Esophagus (tissue), 2 donors: ENCODE results near the gene CAPZA3. TPM values are rescaled to one million over a fixed set of nuclear protein-coding genes. Genes with fewer than 3 reads are reported as not detected.

Source experiments
- H3K27ac ChIP-seq, 2 donors: one replicate each; pipeline ENCODE4 v1.5.1; 2013; ENCODE audit warnings: low read depth in 2 of 2, mild to moderate bottlenecking in 2 of 2, inconsistent platforms in 1 of 2, low read length in 1 of 2, moderate library complexity in 1 of 2
- H3K27me3 ChIP-seq, 2 donors: one replicate each; pipeline ENCODE4 v1.6.1; 2013; ENCODE audit warnings: low read length in 2 of 2, control low read depth in 1 of 2, mild to moderate bottlenecking in 1 of 2; ENCODE audit not compliant: insufficient read depth in 2 of 2, control insufficient read depth in 1 of 2
- H3K36me3 ChIP-seq, 2 donors: one replicate each; pipeline ENCODE4 v1.6.1; 2013; ENCODE audit warnings: low read length in 1 of 2; ENCODE audit not compliant: control insufficient read depth in 2 of 2, insufficient read depth in 2 of 2
- H3K4me1 ChIP-seq, 2 donors: one replicate each; pipeline ENCODE4 v1.6.1; 2013; ENCODE audit warnings: low read length in 1 of 2; ENCODE audit not compliant: control insufficient read depth in 2 of 2, insufficient read depth in 2 of 2
- H3K4me3 ChIP-seq, 2 donors: one replicate each; pipeline ENCODE4 v1.5.1; 2013; ENCODE audit warnings: low read length in 2 of 2, mild to moderate bottlenecking in 2 of 2, low read depth in 1 of 2, moderate library complexity in 1 of 2
- H3K9me3 ChIP-seq, 2 donors: one replicate each; pipeline ENCODE4 v1.6.1; 2013; ENCODE audit warnings: mild to moderate bottlenecking in 2 of 2, low read depth in 1 of 2, low read length in 1 of 2, moderate library complexity in 1 of 2; ENCODE audit not compliant: control insufficient read depth in 2 of 2, insufficient read depth in 1 of 2
- WGBS, 2 donors: extraction: QIAGEN DNeasy Blood & Tissue Kit; methylation state at CpG; one replicate each; pipeline ENCODE4 v1.1.7; 2013; 5-methylcytosine and 5-hydroxymethylcytosine counted together
- polyA plus RNA-seq, 2 donors: library from polyadenylated mRNA; stranded (reverse); fragments of 200-250 nt; gene quantifications; one replicate each; pipeline ENCODE4 v1.2.3, GENCODE V29; 2013
- donor health status: healthy with polysubstance abuse.
- donor health status: Bipolar disorder and iron deficiency.

CAPZA3 gene
- polyA plus RNA-seq, 2 donors = 0.06 to 0.22 TPM

- Histone ChIP-seq H3K4me3 (no peak overlapping the region), H3K36me3 (no peaks in the 10 kb centered on the region), H3K27me3 (no peaks in the 10 kb centered on the region), H3K27ac (no peak overlapping the region), H3K9me3 (no peaks in the 10 kb centered on the region), H3K4me1 (no peaks in the 10 kb centered on the region)
Observed at GRCh38 chr12:18718462-18718861, 19.5 kb upstream of the CAPZA3 start.

GRCh38 chr12:18719922-18720510, 17.9 kb upstream of the CAPZA3 start:
- H3K4me3 ChIP-seq = no peak overlapping the region
- H3K27me3 ChIP-seq = no peaks in the 10 kb centered on the region
- H3K4me1 ChIP-seq = no peaks in the 10 kb centered on the region
- WGBS, 2 donors = 34 to 62% methylated on average over 3 of the region's 3 CpGs
- no peaks in the 10 kb centered on the region for H3K36me3 ChIP-seq
- no peaks in the 10 kb centered on the region for H3K9me3 ChIP-seq
- H3K27ac ChIP-seq = no peak overlapping the region

GRCh38 chr12:18720690-18721089, 17.2 kb upstream of the CAPZA3 start:
- H3K27me3 ChIP-seq = no peaks in the 10 kb centered on the region
- no peak overlapping the region for H3K4me3 ChIP-seq
- no peak overlapping the region for H3K27ac ChIP-seq
- H3K4me1 ChIP-seq = no peaks in the 10 kb centered on the region
- H3K9me3 ChIP-seq = no peaks in the 10 kb centered on the region
- no peaks in the 10 kb centered on the region for H3K36me3 ChIP-seq

GRCh38 chr12:18721452-18721851, 16.5 kb upstream of the CAPZA3 start:
- no peaks in the 10 kb centered on the region for H3K9me3 ChIP-seq
- WGBS, 2 donors = 79 to 82% methylated on average over 1 of the region's 1 CpG
- H3K4me1 ChIP-seq = no peaks in the 10 kb centered on the region
- no peak overlapping the region for H3K4me3 ChIP-seq
- no peaks in the 10 kb centered on the region for H3K36me3 ChIP-seq
- H3K27ac ChIP-seq = no peak overlapping the region
- H3K27me3 ChIP-seq = no peaks in the 10 kb centered on the region

- Histone ChIP-seq H3K36me3 (no peaks in the 10 kb centered on the region), H3K27ac (peak overlapping the region in 1 of 2 donors; percentile 57), H3K4me1 (no peaks in the 10 kb centered on the region), H3K4me3 (no peak overlapping the region), H3K27me3 (no peaks in the 10 kb centered on the region), H3K9me3 (no peaks in the 10 kb centered on the region)
- WGBS, 2 donors = 49 to 63% methylated on average over 2 of the region's 2 CpGs
Observed at GRCh38 chr12:18723752-18724151, 14.2 kb upstream of the CAPZA3 start.

GRCh38 chr12:18731156-18731555, 6.8 kb upstream of the CAPZA3 start:
- Histone ChIP-seq H3K27ac (no peak overlapping the region), H3K4me1 (no peaks in the 10 kb centered on the region), H3K4me3 (no peak overlapping the region), H3K36me3 (no peaks in the 10 kb centered on the region), H3K27me3 (no peaks in the 10 kb centered on the region), H3K9me3 (peaks cover 2 to 4% of the 10 kb centered on the region in 2 donors)
- WGBS, 2 donors = 72 to 90% methylated on average over 5 of the region's 5 CpGs

GRCh38 chr12:18747895-18748294, 10.0 kb downstream of the CAPZA3 start:
- no peak overlapping the region for H3K27ac ChIP-seq
- no peaks in the 10 kb centered on the region for H3K36me3 ChIP-seq
- WGBS, 2 donors = 80 to 82% methylated on average over 1 of the region's 1 CpG
- H3K9me3 ChIP-seq = no peaks in the 10 kb centered on the region
- no peaks in the 10 kb centered on the region for H3K27me3 ChIP-seq
- H3K4me3 ChIP-seq = no peak overlapping the region
- H3K4me1 ChIP-seq = no peaks in the 10 kb centered on the region

- H3K4me3 ChIP-seq = no peak overlapping the region
- no peaks in the 10 kb centered on the region for H3K27me3 ChIP-seq
- peaks cover 0 to 1% of the 10 kb centered on the region in 2 donors for H3K9me3 ChIP-seq
- H3K27ac ChIP-seq = no peak overlapping the region
- 67 to 82% methylated on average over 4 of the region's 4 CpGs for WGBS, 2 donors
- no peaks in the 10 kb centered on the region for H3K36me3 ChIP-seq
- no peaks in the 10 kb centered on the region for H3K4me1 ChIP-seq
Observed at GRCh38 chr12:18749386-18749957, 11.6 kb downstream of the CAPZA3 start.

GRCh38 chr12:18750085-18750484, 12.2 kb downstream of the CAPZA3 start:
- no peaks in the 10 kb centered on the region for H3K36me3 ChIP-seq
- no peak overlapping the region for H3K4me3 ChIP-seq
- 85 to 92% methylated on average over 1 of the region's 1 CpG for WGBS, 2 donors
- H3K27me3 ChIP-seq = no peaks in the 10 kb centered on the region
- H3K27ac ChIP-seq = no peak overlapping the region
- no peaks in the 10 kb centered on the region for H3K4me1 ChIP-seq
- H3K9me3 ChIP-seq = peaks cover 0 to 1% of the 10 kb centered on the region in 2 donors

GRCh38 chr12:18751866-18752265, 13.9 kb downstream of the CAPZA3 start:
- H3K27ac ChIP-seq = no peak overlapping the region
- H3K4me3 ChIP-seq = no peak overlapping the region
- H3K36me3 ChIP-seq = no peaks in the 10 kb centered on the region
- H3K4me1 ChIP-seq = no peaks in the 10 kb centered on the region
- H3K27me3 ChIP-seq = no peaks in the 10 kb centered on the region
- WGBS, 2 donors = 69 to 75% methylated on average over 2 of the region's 2 CpGs
- peaks cover 0 to 1% of the 10 kb centered on the region in 2 donors for H3K9me3 ChIP-seq
